IMR-90 (cell line): ENCODE results near the gene ZSWIM3. TPM values are rescaled to one million over a fixed set of nuclear protein-coding genes. Genes with fewer than 3 reads are reported as not detected.
A peak's percentile ranks its signal among the peaks of the same experiment; 100 is the strongest.

Source experiments
- ATAC-seq: fragments of 200-7000 bp; cut with Tn5 transposase; 2 replicates; pipeline ENCODE4 v1.9.1; 2020; ENCODE audit warnings: low read depth, mild to moderate bottlenecking, moderate library complexity
- BruUV-seq: library from RNA; stranded (reverse); fragments of 400-500 nt; replicated peaks from 2 replicates; lab custom pipeline; 2021; lab: Mats Ljungman, UMichigan
- CTCF ChIA-PET: fragments of 300-600 bp; formaldehyde crosslinking; extraction: SDS; loops from one replicate; lab custom pipeline; 2021; ENCODE audit warnings: antibody characterized with exemption; lab: Yijun Ruan, JAX
- POLR2A ChIA-PET: fragments of 300-600 bp; sonication (Branson Sonifier 250); formaldehyde crosslinking; loops from one replicate; lab custom pipeline; 2022; ENCODE audit warnings: antibody characterized with exemption; ENCODE audit not compliant: unreplicated experiment; lab: Charles Lee
- DNase-seq: peaks from one replicate; pipeline ENCODE4 v3.0.0; 2013
- H2AFZ ChIP-seq: replicated peaks from 2 replicates; pipeline ENCODE3; 2013; ENCODE audit warnings: low read length, mild to moderate bottlenecking; ENCODE audit not compliant: poor library complexity
- H2AK5ac ChIP-seq: 2 replicates; pipeline ENCODE4 v1.6.1; 2013; ENCODE audit warnings: low read depth, low read length, inconsistent platforms
- H2AK9ac ChIP-seq: replicated peaks from 2 replicates; pipeline ENCODE3; 2013; ENCODE audit warnings: mild to moderate bottlenecking, low read depth, low read length, moderate library complexity; ENCODE audit not compliant: poor library complexity
- H2BK120ac ChIP-seq: 2 replicates; pipeline ENCODE4 v1.6.1; 2013; ENCODE audit warnings: low read depth, low read length, inconsistent platforms
- H2BK15ac ChIP-seq: 3 replicates; pipeline ENCODE4 v1.6.1; 2013; ENCODE audit warnings: low read depth, low read length, inconsistent platforms
- H2BK20ac ChIP-seq: 2 replicates; pipeline ENCODE4 v1.6.1; 2013; ENCODE audit warnings: low read depth, mild to moderate bottlenecking, inconsistent platforms, low read length, moderate library complexity
- H2BK5ac ChIP-seq: 2 replicates; pipeline ENCODE4 v1.6.1; 2013; ENCODE audit warnings: mild to moderate bottlenecking, low read depth, low read length, inconsistent platforms; ENCODE audit not compliant: poor library complexity, severe bottlenecking
- H3K14ac ChIP-seq: replicated peaks from 2 replicates; pipeline ENCODE4 v1.6.1; 2013; ENCODE audit warnings: low read depth, low read length, inconsistent platforms
- H3K18ac ChIP-seq: 2 replicates; pipeline ENCODE4 v1.6.1; 2013; ENCODE audit warnings: low read depth, low read length, control low read depth
- H3K23ac ChIP-seq: 2 replicates; pipeline ENCODE4 v1.6.1; 2013; ENCODE audit warnings: low read depth, low read length, inconsistent platforms
- H3K27ac ChIP-seq: 2 replicates; pipeline ENCODE4 v1.5.1; 2013; ENCODE audit warnings: mild to moderate bottlenecking, control low read depth, low read length; ENCODE audit not compliant: insufficient read depth
- H3K27me3 ChIP-seq: 2 replicates; pipeline ENCODE4 v1.6.1; 2013; ENCODE audit warnings: low read length; ENCODE audit not compliant: control insufficient read depth, insufficient read depth
- H3K36me3 ChIP-seq: 2 replicates; pipeline ENCODE4 v1.6.1; 2013; ENCODE audit warnings: low read length, mixed read lengths; ENCODE audit not compliant: control insufficient read depth, insufficient read depth
- H3K4ac ChIP-seq: 2 replicates; pipeline ENCODE4 v1.6.1; 2013; ENCODE audit warnings: low read depth, low read length, inconsistent platforms
- H3K4me1 ChIP-seq: 2 replicates; pipeline ENCODE4 v1.6.1; 2013; ENCODE audit warnings: low read length, mixed read lengths; ENCODE audit not compliant: control insufficient read depth, insufficient read depth
- H3K4me2 ChIP-seq: 2 replicates; pipeline ENCODE4 v1.6.1; 2013; ENCODE audit warnings: low read depth, mild to moderate bottlenecking, control low read depth, low read length, moderate library complexity
- H3K4me3 ChIP-seq: 2 replicates; pipeline ENCODE4 v1.5.1; 2013; ENCODE audit warnings: low read depth, mild to moderate bottlenecking, control low read depth, low read length, moderate library complexity; ENCODE audit not compliant: insufficient read depth
- H3K56ac ChIP-seq: 2 replicates; pipeline ENCODE4 v1.6.1; 2013; ENCODE audit warnings: low read length, inconsistent platforms; ENCODE audit not compliant: insufficient read depth; ENCODE audit errors: extremely low read depth
- H3K79me1 ChIP-seq, 2 experiments: 2 replicates each; pipeline ENCODE4 v1.6.1; 2013; ENCODE audit warnings: low read length in 2 of 2, inconsistent platforms in 1 of 2, low read depth in 1 of 2
- H3K9ac ChIP-seq: 2 replicates; pipeline ENCODE4 v1.6.1; 2013; ENCODE audit warnings: low read depth, low read length, control low read depth
- H3K9me1 ChIP-seq: 2 replicates; pipeline ENCODE4 v1.6.1; 2013; ENCODE audit warnings: low read length, inconsistent platforms; ENCODE audit not compliant: insufficient read depth
- H3K9me3 ChIP-seq: 2 replicates; pipeline ENCODE4 v1.6.1; 2013; ENCODE audit warnings: low read length; ENCODE audit not compliant: control insufficient read depth, insufficient read depth
- H4K20me1 ChIP-seq: 2 replicates; pipeline ENCODE4 v1.6.1; 2013; ENCODE audit warnings: low read length, inconsistent platforms; ENCODE audit not compliant: insufficient read depth
- H4K5ac ChIP-seq: 2 replicates; pipeline ENCODE4 v1.6.1; 2013; ENCODE audit warnings: mild to moderate bottlenecking, low read depth, low read length, control low read depth
- H4K8ac ChIP-seq, 2 experiments: 2 replicates each; pipeline ENCODE4 v1.6.1; 2013; ENCODE audit warnings: low read depth in 2 of 2, low read length in 2 of 2, control low read depth in 1 of 2, inconsistent platforms in 1 of 2
- H4K91ac ChIP-seq: 2 replicates; pipeline ENCODE4 v1.6.1; 2013; ENCODE audit warnings: low read depth, low read length, inconsistent platforms; ENCODE audit not compliant: insufficient read depth
- BHLHE40 ChIP-seq: fragments of 150-350 bp; IDR thresholded peaks from 2 replicates; pipeline ENCODE4 v1.6.1; 2016; ENCODE audit warnings: mild to moderate bottlenecking, low read depth, low read length
- CHD1 ChIP-seq: IDR thresholded peaks from 2 replicates; pipeline ENCODE4 v1.6.1; 2012; ENCODE audit warnings: low read depth, low read length, improper control_type of control experiment
- MAFK ChIP-seq: IDR thresholded peaks from 2 replicates; pipeline ENCODE4 v1.6.1; 2012; ENCODE audit warnings: low read depth, low read length, improper control_type of control experiment
- MAZ ChIP-seq: IDR thresholded peaks from 2 replicates; pipeline ENCODE4 v1.6.1; 2012; ENCODE audit warnings: low read depth, mild to moderate bottlenecking, low read length, improper control_type of control experiment, moderate library complexity, borderline replicate concordance
- NFE2L2 ChIP-seq: fragments of 150-350 bp; IDR thresholded peaks from 2 replicates; pipeline ENCODE4 v1.6.1; 2016; ENCODE audit warnings: low read depth, mild to moderate bottlenecking, low read length
- POLR2A ChIP-seq: IDR thresholded peaks from 2 replicates; pipeline ENCODE4 v1.6.1; 2012; ENCODE audit warnings: mild to moderate bottlenecking, low read depth, low read length
- RAD21 ChIP-seq: IDR thresholded peaks from 2 replicates; pipeline ENCODE4 v1.6.1; 2012; ENCODE audit warnings: low read length, improper control_type of control experiment
- RFX5 ChIP-seq: IDR thresholded peaks from 2 replicates; pipeline ENCODE4 v1.8.0; 2012; ENCODE audit warnings: low read depth, mild to moderate bottlenecking, low read length, moderate library complexity
- SMC3 ChIP-seq: fragments of 150-350 bp; IDR thresholded peaks from 2 replicates; pipeline ENCODE4 v1.6.1; 2016; ENCODE audit warnings: low read depth, mild to moderate bottlenecking, antibody characterized with exemption, low read length, moderate library complexity
- WGBS, 2 experiments: methylation state at CpG; one replicate each; pipeline versions ENCODE4 v1.1.5 to v1.1.7; 2013; ENCODE audit warnings: missing lambda C conversion rate in 2 of 2; ENCODE audit not compliant: insufficient read length in 1 of 2; ENCODE audit errors: extremely low coverage in 2 of 2; 5-methylcytosine and 5-hydroxymethylcytosine counted together
- dilution Hi-C: fragments of 300-500 bp; cut with HindIII; formaldehyde crosslinking; loops from one replicate; pipeline ENCODE4 v1.14.3; 2018; ENCODE audit warnings: low sequenced_read_pairs; ENCODE audit not compliant: unreplicated experiment
- in situ Hi-C: fragments of 300-500 bp; cut with MboI; formaldehyde crosslinking; loops from 3 replicates; pipeline ENCODE4 v1.14.3; 2019; ENCODE audit warnings: low sequenced_read_pairs, inconsistent platforms, mixed read lengths
- intact Hi-C: fragments of 100-400 bp; cut with micrococcal nuclease; formaldehyde crosslinking; loops from 2 replicates; pipeline ENCODE4 v1.10.0; 2022
- polyA plus RNA-seq, 3 experiments: library from polyadenylated mRNA; depleted of rRNA; stranded (reverse); fragments of >200 nt; gene quantifications; 2 replicates each; pipeline ENCODE4 v1.2.3, GENCODE V29; 2012; ENCODE audit warnings: low replicate concordance in 1 of 3
- total RNA-seq: library from RNA; depleted of rRNA; stranded (reverse); fragments of >200 nt; gene quantifications from 2 replicates; pipeline ENCODE4 v1.2.3, GENCODE V29; 2012
- TF ChIP-seq, protein P1 (sequence below): fragments of 150-350 bp; IDR thresholded peaks from 2 replicates; pipeline ENCODE4 v1.6.1; 2017; ENCODE audit warnings: mild to moderate bottlenecking, antibody characterized with exemption, low read length, low read depth

The ZSWIM3 gene
- total and polyA plus RNA-seq, 2 of the 4 experiments (the other 2 are of a cell fraction), result 3.3 to 8.6 TPM

DNA sequence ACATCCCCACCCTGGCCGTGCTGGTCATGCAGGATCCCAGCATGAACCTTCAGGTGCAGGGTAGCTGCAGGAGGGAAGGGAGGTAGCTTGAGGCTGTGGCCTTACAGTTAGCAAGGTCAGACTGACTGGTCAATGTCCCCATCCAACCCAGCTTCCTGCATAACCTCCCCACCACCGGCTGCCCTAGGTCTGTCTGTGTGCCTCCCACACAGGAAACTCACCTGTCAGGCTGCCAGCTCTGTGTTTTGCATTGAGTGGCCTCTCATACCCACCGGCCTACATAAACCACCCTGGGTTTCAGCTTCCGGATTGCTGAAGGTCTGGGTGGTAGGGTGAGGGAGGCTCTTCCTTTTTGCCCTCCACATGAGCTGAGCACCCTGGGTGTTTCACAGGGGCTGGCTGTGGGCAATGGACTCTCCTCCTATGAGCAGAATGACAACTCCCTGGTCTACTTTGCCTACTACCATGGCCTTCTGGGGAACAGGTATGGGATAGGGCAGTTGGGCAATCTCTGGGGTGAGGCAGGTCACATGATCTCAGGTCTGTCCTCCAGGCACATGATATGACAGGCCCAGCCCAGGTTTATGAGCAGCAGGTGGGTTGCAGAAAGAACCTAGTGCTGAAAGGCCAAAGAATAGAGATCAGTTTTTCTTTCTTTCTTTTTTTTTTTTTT, 35.5 kb downstream of the ZSWIM3 start:
- no peak overlapping the region for H4K91ac ChIP-seq
- CTCF ChIA-PET, result interaction anchor here (0.7 to 1.6 kb wide), 4 partner anchors 13 to 121 kb away, joined by 3 to 6 read pairs (median 4); no protein-coding TSS in a partner anchor
- peaks cover 3% of the 10 kb centered on the region; the same call in 1 of the 2 replicates for H3K4me1 ChIP-seq
- H2AK9ac ChIP-seq, result peak overlapping the region; percentile 52
- H3K56ac ChIP-seq, result no peak overlapping the region
- no CpG with 5 or more reads among the region's 4 CpGs for WGBS, 2 experiments
- H2BK5ac ChIP-seq, result no peak overlapping the region
- H3K36me3 ChIP-seq, result peaks cover 41% of the 10 kb centered on the region
- POLR2A ChIA-PET, result interaction anchor here (0.9 kb wide), 1 partner anchor 12 kb away, joined by 3 read pairs; the partner anchor contains the start of gene ZSWIM1
- H2AFZ ChIP-seq, result no peak overlapping the region
- no TSS peak for BruUV-seq
- intact Hi-C loops, result loop anchor here (5.0 kb wide), 1 partner anchor 79 kb away; the partner anchor contains the start of gene ZNF335
- 0 out of 2 replicates have a peak, but pooled peaks cover 2% of the 10 kb centered on the region for H3K9me1 ChIP-seq
- H4K20me1 ChIP-seq, result 0 out of 2 replicates have a peak, but pooled peaks cover 8% of the 10 kb centered on the region
- no peak overlapping the region for H3K27ac ChIP-seq
- no peak overlapping the region for H3K18ac ChIP-seq
- H3K9ac ChIP-seq, result no peak overlapping the region
- ATAC-seq (no peak), DNase-seq (no peak)
- H3K14ac ChIP-seq, result no peak overlapping the region
- peaks cover 14 to 54% of the 10 kb centered on the region in 2 experiments for H3K79me1 ChIP-seq
- no peak overlapping the region for H3K23ac ChIP-seq
- TF ChIP-seq RFX5 (no peak), SMC3 (no peak), POLR2A (no peak), BHLHE40 (no peak), CHD1 (no peak), NFE2L2 (no peak), MAFK (no peak), RAD21 (no peak), MAZ (no peak)
- TF ChIP-seq, protein P1, sequence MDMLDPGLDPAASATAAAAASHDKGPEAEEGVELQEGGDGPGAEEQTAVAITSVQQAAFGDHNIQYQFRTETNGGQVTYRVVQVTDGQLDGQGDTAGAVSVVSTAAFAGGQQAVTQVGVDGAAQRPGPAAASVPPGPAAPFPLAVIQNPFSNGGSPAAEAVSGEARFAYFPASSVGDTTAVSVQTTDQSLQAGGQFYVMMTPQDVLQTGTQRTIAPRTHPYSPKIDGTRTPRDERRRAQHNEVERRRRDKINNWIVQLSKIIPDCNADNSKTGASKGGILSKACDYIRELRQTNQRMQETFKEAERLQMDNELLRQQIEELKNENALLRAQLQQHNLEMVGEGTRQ, result no peak
- H3K27me3 ChIP-seq, result no peaks in the 10 kb centered on the region
- in situ Hi-C loops, result no loop called here
- H3K4ac ChIP-seq, result no peak overlapping the region
- H2BK120ac ChIP-seq, result no peak overlapping the region
- H3K9me3 ChIP-seq, result no peaks in the 10 kb centered on the region
- no peak overlapping the region for H2AK5ac ChIP-seq
- no peak overlapping the region for H2BK15ac ChIP-seq
- no peak overlapping the region for H2BK20ac ChIP-seq
- H4K8ac ChIP-seq, result no peak overlapping the region
- no peak overlapping the region for H4K5ac ChIP-seq
- dilution Hi-C loops, result no loop called here
- H3K4me3 ChIP-seq, result no peak overlapping the region
- no peak overlapping the region for H3K4me2 ChIP-seq
